IPS DF 6.9 (cell line): ENCODE results near the gene RPSA.

Experiments
- DNase-seq: peaks from one replicate; pipeline ENCODE4 v3.0.0-alpha.2; 2013; ENCODE audit warnings: low read depth, low spot score
- H3K27ac ChIP-seq: one replicate; pipeline ENCODE4 v1.5.1; 2013; ENCODE audit warnings: low read length, control low read depth
- H3K27me3 ChIP-seq: 2 replicates; pipeline ENCODE4 v1.6.1; 2013; ENCODE audit warnings: mild to moderate bottlenecking, low read length; ENCODE audit not compliant: control insufficient read depth, insufficient read depth
- H3K36me3 ChIP-seq: 2 replicates; pipeline ENCODE4 v1.6.1; 2013; ENCODE audit warnings: low read length; ENCODE audit not compliant: control insufficient read depth, insufficient read depth
- H3K4me1 ChIP-seq: 2 replicates; pipeline ENCODE4 v1.6.1; 2013; ENCODE audit warnings: low read length; ENCODE audit not compliant: control insufficient read depth, insufficient read depth
- H3K4me3 ChIP-seq: 2 replicates; pipeline ENCODE4 v1.5.1; 2013; ENCODE audit warnings: mild to moderate bottlenecking, low read length
- H3K9me3 ChIP-seq: 2 replicates; pipeline ENCODE4 v1.6.1; 2013; ENCODE audit warnings: low read length, inconsistent platforms; ENCODE audit not compliant: control insufficient read depth, insufficient read depth
- WGBS: extraction: QIAGEN DNeasy Blood & Tissue Kit; methylation state at CpG from one replicate; pipeline ENCODE4 v1.1.7; 2013; ENCODE audit warnings: mixed read lengths, missing lambda C conversion rate; ENCODE audit not compliant: insufficient read length, insufficient coverage; 5-methylcytosine and 5-hydroxymethylcytosine counted together

The RPSA gene

DNA sequence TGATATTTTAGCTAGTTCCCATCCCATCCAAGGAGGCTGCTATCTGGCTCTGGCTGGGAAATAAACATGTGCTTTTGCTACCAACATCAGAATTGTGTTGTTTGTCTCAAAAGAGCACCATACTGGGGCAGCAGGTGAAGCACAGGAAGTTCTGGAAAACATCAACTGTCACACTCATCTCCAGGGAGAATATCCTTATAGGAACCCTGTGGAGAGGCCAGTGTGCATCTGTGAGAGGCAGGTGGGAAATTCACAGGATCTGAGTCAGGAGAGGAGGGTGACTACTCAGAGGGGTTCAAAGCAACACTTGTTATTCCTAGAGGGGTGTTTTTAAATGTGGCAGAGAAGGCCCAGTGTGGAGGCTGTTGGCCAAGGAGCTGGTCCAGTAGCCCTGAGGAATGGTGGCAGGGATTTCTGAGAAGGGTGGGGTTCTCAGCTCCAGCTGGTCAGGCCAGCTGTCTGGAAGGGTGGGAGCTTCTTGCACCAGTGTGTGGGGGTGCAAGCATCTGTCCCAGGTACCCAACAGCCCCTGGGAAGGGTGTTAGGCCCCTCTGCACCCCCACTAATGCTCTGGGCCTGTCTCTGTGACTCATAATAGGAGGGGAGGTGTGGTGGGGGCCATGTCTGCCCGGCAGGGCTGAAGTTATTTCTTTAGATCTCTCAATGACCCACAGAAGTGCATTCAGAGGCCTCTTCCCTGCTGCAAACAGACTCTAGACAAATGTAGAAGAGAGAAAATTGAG lies 28.7 kb downstream of the RPSA start:
- Histone ChIP-seq H3K9me3 (no peaks in the 10 kb centered on the region), H3K4me1 (no peaks in the 10 kb centered on the region), H3K27me3 (no peaks in the 10 kb centered on the region), H3K36me3 (no peaks in the 10 kb centered on the region), H3K27ac (no peak overlapping the region), H3K4me3 (no peak overlapping the region)
- WGBS = no CpG with 5 or more reads among the region's 1 CpG
- DNase-seq = no peak

DNA sequence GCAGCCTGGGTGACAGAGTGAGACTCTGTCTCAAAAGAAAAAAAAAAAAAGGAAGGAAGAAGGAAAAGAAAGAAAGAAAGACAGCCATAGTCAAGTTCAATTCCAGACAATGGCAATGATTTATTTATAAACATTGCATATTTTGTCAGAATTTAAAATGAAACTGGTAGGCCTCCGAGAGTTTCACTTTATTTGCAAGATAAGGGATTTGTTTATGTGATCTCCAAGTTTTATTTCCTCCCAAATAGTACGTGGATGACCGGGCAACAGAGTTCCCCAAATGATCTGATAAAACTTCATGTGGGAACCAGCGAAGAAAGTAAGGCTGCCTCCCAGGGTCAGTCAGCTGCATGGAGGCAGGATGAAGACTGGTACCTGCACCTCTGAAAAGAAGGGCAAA lies 32.4 kb downstream of the RPSA start:
- no peak for DNase-seq
- WGBS = no CpG with 5 or more reads among the region's 4 CpGs

DNA sequence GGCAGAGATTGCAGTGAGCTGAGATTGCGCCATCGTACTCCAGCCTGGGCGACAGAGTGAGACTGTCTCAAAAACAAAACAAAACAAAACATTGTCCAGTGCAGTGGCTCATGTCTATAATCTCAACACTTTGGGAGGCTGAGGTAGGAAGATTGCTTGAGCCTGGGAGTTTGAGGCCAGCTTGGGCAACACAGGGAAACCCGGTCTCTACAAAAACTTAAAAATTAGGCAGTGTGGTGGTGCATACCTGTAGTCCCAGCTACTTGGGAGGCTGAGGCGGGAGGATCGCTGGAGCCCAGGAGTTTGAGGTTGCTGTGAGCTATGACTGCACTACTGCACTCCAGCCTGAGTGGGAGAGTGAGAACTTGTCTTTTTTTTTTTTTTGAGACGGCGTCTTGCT lies 33.8 kb downstream of the RPSA start:
- Histone ChIP-seq H3K36me3 (no peaks in the 10 kb centered on the region), H3K27me3 (no peaks in the 10 kb centered on the region), H3K27ac (no peak overlapping the region), H3K9me3 (no peaks in the 10 kb centered on the region), H3K4me3 (no peak overlapping the region), H3K4me1 (no peaks in the 10 kb centered on the region)
- WGBS = no CpG with 5 or more reads among the region's 8 CpGs
- no peak for DNase-seq

More for the DNA sequence above, 32.4 kb downstream of the RPSA start:
- no peak overlapping the region for H3K27ac ChIP-seq
- no peaks in the 10 kb centered on the region for H3K9me3 ChIP-seq
- H3K27me3 ChIP-seq = no peaks in the 10 kb centered on the region
- H3K4me1 ChIP-seq = no peaks in the 10 kb centered on the region
- no peak overlapping the region for H3K4me3 ChIP-seq
- H3K36me3 ChIP-seq = no peaks in the 10 kb centered on the region

DNA sequence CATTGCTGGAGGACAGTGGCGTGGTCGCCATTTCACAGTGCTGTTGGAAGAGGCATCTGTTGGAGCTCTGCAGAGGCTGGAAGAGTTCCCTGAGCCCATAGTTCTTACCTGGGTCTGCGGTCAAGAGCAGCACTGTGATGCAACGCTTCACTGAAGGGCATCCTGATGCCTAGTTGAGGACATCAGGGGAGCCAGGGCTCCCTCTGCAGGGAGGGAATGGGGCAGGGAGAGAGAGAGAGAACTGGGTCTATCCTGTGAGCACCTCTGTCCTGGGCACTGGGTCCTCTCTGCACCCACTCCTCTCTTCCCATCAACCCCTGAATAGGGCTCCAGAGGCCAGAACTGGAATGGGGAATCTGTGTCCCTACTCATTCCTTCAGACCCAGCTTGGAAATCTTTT lies 37.0 kb downstream of the RPSA start:
- Histone ChIP-seq H3K4me3 (no peak overlapping the region), H3K27me3 (no peaks in the 10 kb centered on the region), H3K36me3 (no peaks in the 10 kb centered on the region), H3K27ac (no peak overlapping the region), H3K4me1 (no peaks in the 10 kb centered on the region), H3K9me3 (no peaks in the 10 kb centered on the region)
- DNase-seq = no peak
- no CpG with 5 or more reads among the region's 4 CpGs for WGBS

DNA sequence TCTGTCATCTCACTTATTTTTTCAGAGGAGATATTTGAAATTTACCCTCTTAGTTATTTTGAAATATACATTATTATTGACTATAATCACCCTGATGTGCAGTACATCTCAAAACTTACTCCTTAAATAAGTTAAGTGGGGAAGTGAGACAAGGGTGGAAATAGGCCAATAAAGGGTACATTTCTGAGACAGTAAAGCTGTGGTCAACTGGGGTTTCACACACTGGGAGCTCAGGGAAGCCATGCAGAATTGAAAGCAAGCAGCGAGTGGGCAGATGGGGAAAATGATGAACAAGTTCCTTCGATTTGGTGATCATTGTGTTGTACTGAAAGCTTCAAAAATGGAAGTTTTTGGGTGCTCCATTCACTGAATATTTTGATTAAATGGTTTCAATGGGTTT lies 39.4 kb downstream of the RPSA start:
- DNase-seq = no peak
- no peaks in the 10 kb centered on the region for H3K36me3 ChIP-seq
- no peaks in the 10 kb centered on the region for H3K4me1 ChIP-seq
- H3K27ac ChIP-seq = no peak overlapping the region
- H3K27me3 ChIP-seq = no peaks in the 10 kb centered on the region
- no peaks in the 10 kb centered on the region for H3K9me3 ChIP-seq
- H3K4me3 ChIP-seq = no peak overlapping the region
- no CpG with 5 or more reads among the region's 2 CpGs for WGBS

DNA sequence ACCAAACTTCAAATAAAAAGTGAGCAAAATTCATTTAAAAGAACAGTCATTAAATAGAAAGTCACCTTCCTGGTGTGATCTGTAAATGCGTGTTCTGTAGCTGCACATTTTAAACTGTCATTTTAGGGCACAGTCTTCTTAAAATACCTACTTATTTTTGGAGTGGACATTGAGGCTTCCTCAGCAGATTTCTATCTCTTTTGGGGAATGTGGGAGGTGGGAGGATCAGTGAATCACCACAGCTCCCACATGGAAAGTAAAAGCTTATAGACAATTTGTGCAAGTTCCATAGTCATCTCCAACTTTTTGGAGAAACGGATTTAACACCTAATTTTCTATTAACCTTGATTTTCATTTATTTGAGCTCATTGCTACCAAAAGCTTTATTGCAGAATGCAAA lies 39.9 kb downstream of the RPSA start:
- WGBS = no CpG with 5 or more reads among the region's 2 CpGs
- H3K9me3 ChIP-seq = no peaks in the 10 kb centered on the region
- no peak for DNase-seq
- no peaks in the 10 kb centered on the region for H3K36me3 ChIP-seq
- no peak overlapping the region for H3K4me3 ChIP-seq
- no peaks in the 10 kb centered on the region for H3K4me1 ChIP-seq
- H3K27ac ChIP-seq = no peak overlapping the region
- H3K27me3 ChIP-seq = no peaks in the 10 kb centered on the region

DNA sequence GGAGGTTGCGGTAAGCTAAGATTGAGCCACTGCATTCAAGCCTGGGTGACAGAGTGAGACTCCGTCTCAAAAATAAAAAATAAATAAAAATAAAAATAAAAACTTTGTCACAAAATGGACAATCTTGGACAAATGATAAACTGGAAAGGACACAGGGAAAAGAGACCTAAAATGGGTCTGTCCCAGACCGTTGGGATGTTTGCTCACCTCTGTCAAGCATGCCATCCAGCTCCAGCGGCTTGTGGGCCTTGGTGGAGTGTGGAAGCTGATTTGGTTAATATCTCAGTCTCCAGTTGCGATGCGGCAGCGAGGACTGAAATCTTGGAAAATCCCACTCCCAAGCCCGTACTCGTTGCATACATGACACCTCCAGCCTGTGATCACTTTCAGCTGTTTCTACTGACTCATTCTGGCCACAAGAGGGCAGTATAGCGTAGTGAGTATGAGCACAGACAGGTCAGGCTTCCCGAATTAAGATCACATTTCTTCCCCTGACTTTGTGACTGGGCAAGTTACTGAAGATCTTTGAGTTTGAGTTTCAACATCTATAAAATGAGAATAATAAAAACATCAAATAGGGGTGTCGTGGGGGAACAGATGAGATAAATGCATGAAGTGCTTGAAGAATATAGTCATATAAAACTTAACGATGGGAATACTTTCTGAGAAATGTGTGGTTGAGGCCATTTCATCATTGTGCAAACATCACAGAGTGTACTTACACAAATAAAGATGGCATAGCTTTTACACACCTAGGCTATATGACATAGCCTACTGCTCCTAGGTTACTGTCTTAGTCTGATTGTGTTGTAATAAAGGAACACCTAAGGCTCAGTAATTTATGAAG lies 41.3 kb downstream of the RPSA start:
- H3K36me3 ChIP-seq = no peaks in the 10 kb centered on the region
- WGBS = no CpG with 5 or more reads among the region's 13 CpGs
- no peak overlapping the region for H3K4me3 ChIP-seq
- no peaks in the 10 kb centered on the region for H3K27me3 ChIP-seq
- DNase-seq = peak; percentile 82
- no peaks in the 10 kb centered on the region for H3K9me3 ChIP-seq
- H3K27ac ChIP-seq = no peak overlapping the region
- H3K4me1 ChIP-seq = no peaks in the 10 kb centered on the region

DNA sequence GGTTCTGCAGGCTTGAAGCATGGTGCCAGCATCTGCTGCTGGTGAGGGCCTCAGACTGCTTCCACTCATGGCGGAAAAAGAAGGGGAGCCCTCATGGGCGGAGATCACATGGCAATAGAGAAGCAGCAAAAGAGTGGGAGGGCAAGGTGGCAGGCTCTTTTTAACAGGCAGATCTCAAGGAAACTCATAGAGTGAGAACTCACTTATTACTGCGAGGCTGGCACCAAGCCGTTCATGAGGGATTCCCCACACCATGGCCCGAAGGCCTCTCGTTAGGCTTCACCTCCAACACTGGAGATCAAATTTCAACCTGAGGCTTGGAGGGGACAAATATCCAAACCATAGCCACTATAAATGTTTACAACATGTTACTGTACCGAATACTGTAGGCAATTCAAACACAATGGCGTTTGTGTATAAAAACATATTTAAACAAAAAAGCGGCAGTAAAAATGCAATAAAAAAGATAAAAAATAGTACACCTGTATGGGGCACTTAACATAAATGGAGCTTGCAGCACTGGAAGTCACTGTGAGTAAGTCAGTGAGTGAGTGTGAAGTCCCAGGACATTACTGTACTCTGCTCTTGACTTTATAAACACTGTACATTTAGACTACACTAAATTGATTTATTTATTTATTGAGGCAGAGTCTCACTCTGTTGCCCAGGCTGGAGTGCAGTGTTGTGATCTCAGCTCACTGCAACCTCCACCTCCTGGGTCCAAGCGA lies 42.1 kb downstream of the RPSA start:
- Histone ChIP-seq H3K27me3 (no peaks in the 10 kb centered on the region), H3K4me1 (no peaks in the 10 kb centered on the region), H3K4me3 (no peak overlapping the region), H3K27ac (no peak overlapping the region), H3K9me3 (no peaks in the 10 kb centered on the region), H3K36me3 (no peaks in the 10 kb centered on the region)
- no CpG with 5 or more reads among the region's 10 CpGs for WGBS
- no peak for DNase-seq

DNA sequence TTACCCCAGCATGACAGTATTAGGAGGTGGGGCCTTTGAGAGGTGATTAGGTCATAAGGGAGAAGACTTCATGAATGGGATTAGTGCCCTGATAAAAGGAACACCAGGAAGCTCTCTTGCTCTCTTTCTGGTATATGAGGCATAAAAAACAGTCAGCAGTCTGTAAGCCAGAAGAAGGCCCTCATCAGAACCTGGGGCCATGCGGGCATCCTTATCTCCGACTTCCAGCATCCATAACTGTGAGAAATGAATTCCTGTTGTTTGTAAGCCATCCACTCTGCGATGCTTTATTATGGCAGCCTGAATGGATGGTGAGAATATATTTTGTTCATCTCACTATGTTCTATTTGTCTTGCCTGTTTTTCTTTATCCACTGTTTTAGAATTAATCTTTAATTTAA lies 43.3 kb downstream of the RPSA start:
- Histone ChIP-seq H3K4me1 (no peaks in the 10 kb centered on the region), H3K4me3 (no peak overlapping the region), H3K27ac (no peak overlapping the region), H3K36me3 (no peaks in the 10 kb centered on the region), H3K9me3 (no peaks in the 10 kb centered on the region), H3K27me3 (no peaks in the 10 kb centered on the region)
- no peak for DNase-seq
- no CpG with 5 or more reads among the region's 3 CpGs for WGBS

DNA sequence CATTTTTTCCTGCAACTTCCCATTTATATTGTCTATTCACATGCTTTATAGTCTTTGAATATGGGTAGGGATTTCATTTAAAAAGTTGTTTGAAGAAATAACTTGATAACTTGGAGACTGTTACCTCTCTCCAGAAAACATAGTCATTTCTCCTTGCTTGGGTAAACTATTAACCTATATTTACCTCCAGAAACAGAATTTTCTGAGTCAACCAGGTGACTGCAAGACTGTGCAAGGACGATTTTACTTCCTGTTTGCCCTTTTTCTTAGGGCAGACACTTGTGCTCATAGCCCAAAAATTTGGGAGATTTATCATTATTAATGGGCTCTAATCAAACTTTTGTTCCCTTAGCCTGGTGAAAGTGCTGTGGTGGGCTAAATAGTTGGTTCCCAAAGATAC lies 46.6 kb downstream of the RPSA start:
- Histone ChIP-seq H3K9me3 (no peaks in the 10 kb centered on the region), H3K36me3 (no peaks in the 10 kb centered on the region), H3K4me1 (no peaks in the 10 kb centered on the region), H3K27me3 (no peaks in the 10 kb centered on the region), H3K27ac (no peak overlapping the region), H3K4me3 (no peak overlapping the region)
- no CpG with 5 or more reads among the region's 1 CpG for WGBS
- DNase-seq = no peak
